GM12878 (cell line): ENCODE results near the gene ID3. TPM values are rescaled to one million over a fixed set of nuclear protein-coding genes. Genes with fewer than 3 reads are reported as not detected.

Experiments
- ATAC-seq: fragments of 200-7000 bp; cut with Tn5 transposase; 3 replicates; pipeline ENCODE4 v1.9.1; 2020; ENCODE audit warnings: mild to moderate bottlenecking, moderate library complexity
- BruUV-seq: library from RNA; stranded (reverse); fragments of 400-500 nt; replicated peaks from 2 replicates; lab custom pipeline; 2021; lab: Mats Ljungman, UMichigan
- CTCF ChIA-PET: fragments of 300-600 bp; sonication (Branson Sonifier 250); formaldehyde crosslinking; extraction: SDS; loops from one replicate; lab custom pipeline; 2021; ENCODE audit warnings: inconsistent platforms; lab: Yijun Ruan, JAX
- POLR2A ChIA-PET: fragments of 350-600 bp; formaldehyde crosslinking; extraction: SDS; loops from one replicate; lab custom pipeline; 2021; ENCODE audit warnings: inconsistent platforms; lab: Charles Lee
- RAD21 ChIA-PET: fragments of 300-600 bp; sonication (Branson Sonifier 250); formaldehyde crosslinking; loops from one replicate; lab custom pipeline; 2023; ENCODE audit warnings: antibody characterized with exemption; ENCODE audit not compliant: unreplicated experiment; lab: Charles Lee
- SMC1A ChIA-PET: fragments of 300-600 bp; sonication (Branson Sonifier 250); formaldehyde crosslinking; loops from one replicate; lab custom pipeline; 2023; ENCODE audit not compliant: unreplicated experiment, uncharacterized antibody; lab: Charles Lee
- DNase-seq: peaks from one replicate; pipeline ENCODE4 v3.0.0-alpha.2; 2011; ENCODE audit warnings: low read depth, low spot score
- FAIRE-seq: peaks from 3 replicates; lab custom pipeline; 2011; peaks lifted over from hg19 to GRCh38; lab: Jason Lieb, UNC
- H2AFZ ChIP-seq: 2 replicates; pipeline ENCODE4 v1.6.0; 2011; ENCODE audit warnings: low read depth, low read length, control low read depth; ENCODE audit not compliant: control insufficient read depth
- H3K27ac ChIP-seq: 2 replicates; pipeline ENCODE4 v1.5.1; 2011; ENCODE audit warnings: control low read depth; ENCODE audit not compliant: control insufficient read depth, insufficient read depth
- H3K27me3 ChIP-seq, 2 experiments: replicated peaks in 1 of 2; 2 replicates each; pipeline versions ENCODE4 v1.6.0 to v1.6.1; 2011; ENCODE audit warnings: low read length in 1 of 2; ENCODE audit not compliant: control insufficient read depth in 2 of 2, insufficient read depth in 2 of 2
- H3K36me3 ChIP-seq, 2 experiments: 2 replicates each; pipeline ENCODE4 v1.5.1; 2011; ENCODE audit warnings: low read length in 1 of 2; ENCODE audit not compliant: control insufficient read depth in 2 of 2, insufficient read depth in 2 of 2
- H3K4me1 ChIP-seq: 2 replicates; pipeline ENCODE4 v1.6.1; 2011; ENCODE audit warnings: mild to moderate bottlenecking, low read length, moderate library complexity, mixed read lengths; ENCODE audit not compliant: control insufficient read depth, insufficient read depth
- H3K4me2 ChIP-seq: 2 replicates; pipeline ENCODE4 v1.6.0; 2011; ENCODE audit warnings: control low read depth; ENCODE audit not compliant: control insufficient read depth, insufficient read depth
- H3K4me3 ChIP-seq: fragments of 200-600 bp; sonication (generic); 2 replicates; pipeline ENCODE4 v1.5.1; 2016
- H3K79me2 ChIP-seq: 2 replicates; pipeline ENCODE4 v1.6.0; 2011; ENCODE audit warnings: low read length; ENCODE audit not compliant: control insufficient read depth, insufficient read depth
- H3K9ac ChIP-seq: 2 replicates; pipeline ENCODE4 v1.8.0; 2011; ENCODE audit warnings: low read length, control low read depth, mixed read lengths; ENCODE audit not compliant: control insufficient read depth, insufficient read depth
- H3K9me3 ChIP-seq: replicated peaks from 3 replicates; pipeline ENCODE4 v1.5.1; 2011; ENCODE audit warnings: mild to moderate bottlenecking, low read length; ENCODE audit not compliant: control insufficient read depth, insufficient read depth
- H4K20me1 ChIP-seq: 2 replicates; pipeline ENCODE4 v1.6.0; 2011; ENCODE audit not compliant: control insufficient read depth, insufficient read depth
- ATF2 ChIP-seq: IDR thresholded peaks from 2 replicates; pipeline ENCODE4 v1.6.1; 2012; ENCODE audit warnings: low read length, inconsistent platforms
- BRCA1 ChIP-seq: IDR thresholded peaks from 2 replicates; pipeline ENCODE4 v1.6.1; 2011; ENCODE audit warnings: low read depth, low read length, improper control_type of control experiment
- CHD1 ChIP-seq: IDR thresholded peaks from 2 replicates; pipeline ENCODE4 v1.6.1; 2012; ENCODE audit warnings: low read depth, low read length, improper control_type of control experiment
- CREB1 ChIP-seq: IDR thresholded peaks from 2 replicates; pipeline ENCODE4 v1.6.1; 2012; ENCODE audit warnings: low read depth, mild to moderate bottlenecking, inconsistent platforms
- EED ChIP-seq: sonication (generic); IDR thresholded peaks from 2 replicates; pipeline ENCODE4 v1.6.1; 2016; ENCODE audit warnings: antibody characterized with exemption, low read depth
- FOXK2 ChIP-seq: fragments of 450-650 bp; IDR thresholded peaks from 2 replicates; pipeline ENCODE4 v1.6.1; 2017; ENCODE audit warnings: mild to moderate bottlenecking, moderate library complexity
- HCFC1 ChIP-seq: fragments of 150-350 bp; IDR thresholded peaks from 2 replicates; pipeline ENCODE4 v1.6.1; 2014; ENCODE audit warnings: low read length
- HDAC2 ChIP-seq: fragments of 200-600 bp; sonication (generic); IDR thresholded peaks from 2 replicates; pipeline ENCODE4 v1.6.1; 2017
- HSF1 ChIP-seq: fragments of 150-350 bp; IDR thresholded peaks from 2 replicates; pipeline ENCODE4 v1.6.1; 2014; ENCODE audit warnings: mild to moderate bottlenecking, low read depth, low read length
- IKZF1 ChIP-seq: fragments of 450-650 bp; conservative IDR thresholded peaks from 2 replicates; pipeline ENCODE4 v1.6.1; 2017; ENCODE audit warnings: antibody characterized with exemption, mild to moderate bottlenecking
- MEF2A ChIP-seq: IDR thresholded peaks from 2 replicates; pipeline ENCODE4 v1.6.1; 2011; ENCODE audit warnings: low read depth, mild to moderate bottlenecking, low read length, moderate library complexity; ENCODE audit not compliant: insufficient read depth
- NBN ChIP-seq: fragments of 450-650 bp; IDR thresholded peaks from 2 replicates; pipeline ENCODE4 v1.6.1; 2016
- PAX5 ChIP-seq: IDR thresholded peaks from 2 replicates; pipeline ENCODE4 v1.6.1; 2011; ENCODE audit warnings: low read depth, low read length, borderline replicate concordance
- TARDBP ChIP-seq: IDR thresholded peaks from 2 replicates; pipeline ENCODE4 v1.6.1; 2016; ENCODE audit warnings: borderline replicate concordance
- YBX1 ChIP-seq: fragments of 450-650 bp; IDR thresholded peaks from 2 replicates; pipeline ENCODE4 v1.6.1; 2016; ENCODE audit warnings: antibody characterized with exemption
- ZNF592 ChIP-seq: fragments of 450-650 bp; IDR thresholded peaks from 2 replicates; pipeline ENCODE4 v1.6.1; 2017; ENCODE audit warnings: mild to moderate bottlenecking, moderate library complexity
- ZZZ3 ChIP-seq: IDR thresholded peaks from 2 replicates; pipeline ENCODE4 v1.6.1; 2011; ENCODE audit warnings: low read depth; ENCODE audit not compliant: control insufficient read depth, insufficient read length
- WGBS: methylation state at CpG from one replicate; pipeline ENCODE4 v1.1.6; 2016; ENCODE audit warnings: low lambda C conversion rate; ENCODE audit not compliant: insufficient replicate concordance, insufficient coverage; ENCODE audit errors: missing lambda C conversion rate; 5-methylcytosine and 5-hydroxymethylcytosine counted together
- in situ Hi-C: fragments of 300-500 bp; cut with MboI; formaldehyde crosslinking; loops from 9 replicates; pipeline ENCODE4 v1.14.3; 2018; ENCODE audit warnings: mixed read lengths
- intact Hi-C: fragments of 100-400 bp; cut with micrococcal nuclease; formaldehyde crosslinking; loops from one replicate; pipeline ENCODE4 v1.14.2; 2022; ENCODE audit not compliant: unreplicated experiment
- polyA plus RNA-seq, 11 experiments: library from polyadenylated mRNA; depleted of rRNA in 4 of 11; unstranded in 6 of 11; stranded (reverse) in 5 of 11; fragments of >200 nt; fragmentation: Nextera tagmentation in 4 of 11; fragmentation: Illumina TruSeq in 1 of 11; extraction: Ambion mirVana in 4 of 11; extraction: Trizol in 1 of 11; gene quantifications; 1 replicate in 1 of 11; 2 replicates in 10 of 11; pipeline versions ENCODE4 v1.2.1 to v1.2.3, GENCODE V29; 2011 to 2016; ENCODE audit warnings: inconsistent platforms in 2 of 11, missing spikeins in 2 of 11, low read depth in 1 of 11
- total RNA-seq, 4 experiments: library from RNA; depleted of rRNA in 3 of 4; stranded (reverse); fragments of >200 nt in 3 of 4; fragmentation: Illumina TruSeq in 1 of 4; extraction: Trizol in 1 of 4; gene quantifications; 2 replicates each; pipeline versions ENCODE4 v1.2.1 to v1.2.3, GENCODE V29; 2013 to 2021

Gene ID3
- total and polyA plus RNA-seq, 10 of the 15 experiments (the other 5 are each of a cell fraction or from before 2014, with no cell fraction given) = 42.7 to 475 (median 207) TPM

GRCh38 chr1:23559985-23560741 lies 862 bp upstream of the ID3 start:
- H4K20me1 ChIP-seq = no peaks in the 10 kb centered on the region
- CTCF ChIA-PET = interaction anchor here (0.5 to 24.4 kb wide), 8 partner anchors 9 to 98 kb away, joined by 3 to 959 read pairs (median 4); no protein-coding TSS in a partner anchor
- peaks cover 45% of the 10 kb centered on the region for H3K4me1 ChIP-seq
- H3K79me2 ChIP-seq = peaks cover 19% of the 10 kb centered on the region
- peak overlapping the region; percentile 69 for H3K4me2 ChIP-seq
- in situ Hi-C loops (no loop called here), intact Hi-C loops (loop anchor here (1.0 to 5.0 kb wide), 3 partner anchors 14 to 41 kb away; no protein-coding TSS in a partner anchor)
- H3K27ac ChIP-seq = peak overlapping the region; percentile 61
- H3K9me3 ChIP-seq = no peaks in the 10 kb centered on the region
- TF ChIP-seq ZZZ3 (no peak), YBX1 (no peak), NBN (no peak), EED (no peak), FOXK2 (no peak), HSF1 (no peak), HCFC1 (no peak), HDAC2 (no peak), ZNF592 (no peak), BRCA1 (no peak), CHD1 (no peak), ATF2 (no peak), IKZF1 (no peak), CREB1 (no peak), PAX5 (no peak), TARDBP (no peak), MEF2A (no peak)
- TF ChIP-seq, all 136 proteins: peak for 0
- H3K36me3 ChIP-seq = no peaks in the 10 kb centered on the region
- H3K27me3 ChIP-seq = no peaks in the 10 kb centered on the region
- DNase-seq (no peak), ATAC-seq (no peak), FAIRE-seq (no peak)
- ChIA-PET RAD21 (interaction anchor here (1.2 to 21.6 kb wide), 7 partner anchors 10 to 76 kb away, joined by 4 to 561 read pairs (median 9); no protein-coding TSS in a partner anchor), POLR2A (interaction anchor here (0.5 to 9.2 kb wide), 13 partner anchors 8 to 177 kb away, joined by 3 to 206 read pairs (median 12); partner anchors contain the start of gene E2F2), SMC1A (interaction anchor here (1.0 to 10.6 kb wide), 7 partner anchors 11 to 75 kb away, joined by 3 to 216 read pairs (median 4); no protein-coding TSS in a partner anchor)
- peak overlapping the region; percentile 3 for H2AFZ ChIP-seq
- no TSS peak for BruUV-seq
- H3K9ac ChIP-seq = peak overlapping the region; percentile 55
- WGBS = 50% methylated on average over 6 of the region's 6 CpGs
- peak overlapping the region; percentile 96 for H3K4me3 ChIP-seq
